GM21526 (cell line): ENCODE measurements around the gene PSEN1.

Experiments
- ATAC-seq: cut with Tn5 transposase; IDR thresholded peaks from one replicate; pipeline ENCODE4 v1.9.1; 2021; ENCODE audit warnings: moderate library complexity; ENCODE audit not compliant: unreplicated experiment, low FRiP score

The PSEN1 gene

GRCh38 chr14:73250781-73251500 lies 114.6 kb downstream of the PSEN1 start:
- no peak for ATAC-seq

- ATAC-seq: no peak
Measured at GRCh38 chr14:73251516-73252215, 115.4 kb downstream of the PSEN1 start.

DNA sequence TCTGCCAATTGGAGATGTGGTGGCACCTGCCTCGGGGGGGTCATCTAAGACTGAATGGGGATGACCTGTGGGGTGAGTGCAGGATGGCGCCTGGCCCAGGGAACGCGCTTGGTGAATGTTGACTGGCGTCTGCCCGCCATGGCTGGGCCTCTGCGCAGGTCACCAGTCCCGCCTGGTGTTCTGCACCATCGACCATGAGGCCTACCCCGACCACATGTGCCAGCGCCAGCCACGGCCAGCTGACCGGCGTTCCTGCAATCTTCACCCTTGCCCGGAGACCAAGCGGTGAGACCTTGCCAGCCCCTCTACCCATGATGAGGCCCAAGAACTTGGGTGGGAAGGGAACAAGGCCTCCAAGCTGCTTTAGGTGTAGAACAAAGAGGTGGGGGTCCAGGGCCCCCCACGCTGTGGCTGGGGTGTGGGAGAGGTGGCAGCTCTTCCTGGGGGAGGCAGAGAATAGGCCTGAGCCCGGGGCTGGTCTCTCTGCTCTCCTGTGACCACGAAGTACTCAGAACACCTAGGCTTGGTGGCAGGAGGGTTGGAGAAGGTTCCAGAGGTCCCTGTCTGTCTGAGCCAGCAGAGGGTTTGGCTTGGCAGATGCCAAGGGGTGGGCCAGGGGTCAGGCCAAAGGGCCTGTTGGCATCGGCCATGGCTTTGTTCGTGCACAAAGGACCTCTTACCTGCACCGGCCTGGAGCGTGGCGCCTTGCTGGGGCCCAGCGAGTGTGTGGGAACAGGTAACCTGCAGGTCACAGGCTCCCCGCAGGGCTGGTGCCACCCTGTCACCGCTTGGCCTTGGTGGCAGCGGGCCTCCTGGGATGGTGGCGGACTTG lies 116.4 kb downstream of the PSEN1 start:
- no peak for ATAC-seq

GRCh38 chr14:73253323-73253610 lies 117.0 kb downstream of the PSEN1 start:
- ATAC-seq: no peak

- no peak for ATAC-seq
Measured at GRCh38 chr14:73253721-73254120, 117.4 kb downstream of the PSEN1 start.

- no peak for ATAC-seq
Measured at GRCh38 chr14:73254247-73255004, 118.1 kb downstream of the PSEN1 start.

- ATAC-seq: no peak
Measured at GRCh38 chr14:73255005-73255400, 118.7 kb downstream of the PSEN1 start.

- ATAC-seq: no peak
Measured at GRCh38 chr14:73255693-73256225, 119.5 kb downstream of the PSEN1 start.

GRCh38 chr14:73258076-73258475 lies 121.8 kb downstream of the PSEN1 start:
- ATAC-seq: no peak

GRCh38 chr14:73258845-73259611 lies 122.7 kb downstream of the PSEN1 start:
- ATAC-seq: no peak

DNA sequence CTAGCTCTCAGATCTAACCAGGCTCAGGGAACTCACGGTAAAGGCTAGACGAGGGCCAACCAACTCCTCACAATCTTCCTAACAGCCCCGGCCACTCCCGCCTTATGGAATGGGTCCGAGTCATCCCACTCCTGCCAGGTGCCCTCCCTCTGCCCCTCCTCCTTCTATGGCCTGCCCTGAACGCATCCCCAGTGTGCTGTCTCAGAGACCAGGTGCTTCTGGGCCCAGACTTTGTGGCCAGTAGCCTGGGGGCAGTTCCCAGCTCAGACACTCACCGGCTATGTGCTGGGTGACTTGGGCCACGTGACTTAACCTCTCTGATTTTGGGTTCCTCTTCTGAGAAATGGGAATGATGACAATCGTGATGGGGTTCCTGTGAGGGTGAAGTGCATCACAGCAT lies 123.5 kb downstream of the PSEN1 start:
- ATAC-seq: no peak

DNA sequence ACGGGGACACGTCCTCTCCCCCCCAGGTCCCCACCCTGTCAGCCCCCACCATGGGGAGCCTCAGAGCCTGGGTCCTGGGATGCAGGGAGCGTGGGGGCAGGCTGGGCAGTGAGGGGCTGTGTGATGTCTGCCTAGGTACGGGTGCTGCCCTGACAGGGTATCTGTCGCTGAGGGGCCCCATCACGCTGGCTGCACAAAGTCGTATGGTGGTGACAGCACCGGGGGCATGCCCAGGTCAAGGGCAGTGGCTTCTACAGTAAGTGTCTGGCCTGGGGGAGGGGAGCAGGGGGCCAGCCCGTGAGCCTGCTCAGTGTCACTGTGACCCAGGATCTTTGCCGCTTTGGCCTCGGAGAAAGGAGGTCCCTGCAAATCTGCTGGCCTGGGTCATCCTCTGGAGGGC lies 124.3 kb downstream of the PSEN1 start:
- ATAC-seq: no peak

GRCh38 chr14:73261075-73261474 lies 124.8 kb downstream of the PSEN1 start:
- ATAC-seq: no peak

- ATAC-seq: no peak
Measured at GRCh38 chr14:73261520-73262426, 125.5 kb downstream of the PSEN1 start.

GRCh38 chr14:73262427-73263183 lies 126.3 kb downstream of the PSEN1 start:
- ATAC-seq: no peak

DNA sequence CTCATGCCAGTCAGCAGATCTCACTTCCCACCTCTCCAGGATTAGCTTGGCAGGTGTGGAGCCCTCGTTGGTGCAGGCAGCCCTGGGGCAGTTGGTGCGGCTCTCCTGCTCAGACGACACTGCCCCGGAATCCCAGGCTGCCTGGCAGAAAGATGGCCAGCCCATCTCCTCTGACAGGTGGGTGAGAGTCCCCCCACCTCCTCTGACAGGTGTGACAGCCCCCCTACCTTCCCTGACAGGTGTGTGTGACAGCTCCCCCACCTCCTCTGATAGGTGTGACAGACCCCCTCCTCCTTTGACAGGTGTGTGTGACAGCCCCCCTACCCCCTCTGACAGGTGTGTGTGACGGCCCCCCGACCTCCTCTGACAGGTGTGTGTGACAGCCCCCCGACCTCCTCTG lies 127.3 kb downstream of the PSEN1 start:
- no peak for ATAC-seq

DNA sequence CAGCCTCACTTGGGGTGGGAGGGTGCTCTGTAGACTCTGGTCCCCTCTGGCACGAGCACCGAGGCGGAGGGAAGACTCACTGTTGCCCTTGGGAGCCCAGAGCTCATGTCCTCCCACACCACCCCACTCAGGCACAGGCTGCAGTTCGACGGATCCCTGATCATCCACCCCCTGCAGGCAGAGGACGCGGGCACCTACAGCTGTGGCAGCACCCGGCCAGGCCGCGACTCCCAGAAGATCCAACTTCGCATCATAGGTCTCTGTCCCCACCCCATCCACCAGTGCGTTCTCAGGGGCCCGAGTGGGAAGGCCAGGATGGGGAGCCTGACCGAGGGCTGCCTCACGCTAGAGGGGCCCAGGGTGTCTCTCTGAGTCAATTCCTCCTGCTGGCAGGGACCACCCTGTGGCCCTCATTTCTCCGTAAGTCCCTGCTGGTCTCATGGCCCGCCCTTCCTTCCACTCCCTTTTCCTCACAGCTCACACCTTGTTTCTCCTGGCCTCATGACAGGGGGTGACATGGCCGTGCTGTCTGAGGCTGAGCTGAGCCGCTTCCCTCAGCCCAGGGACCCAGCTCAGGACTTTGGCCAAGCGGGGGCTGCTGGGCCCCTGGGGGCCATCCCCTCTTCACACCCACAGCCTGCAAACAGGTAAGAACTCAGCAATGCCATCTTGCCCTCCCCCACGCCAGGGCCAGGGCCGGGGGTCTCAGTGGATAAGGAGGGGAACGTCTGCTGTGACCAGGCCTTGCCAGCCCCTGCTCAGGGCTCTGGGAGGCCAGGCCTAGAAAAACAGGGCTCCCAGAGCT lies 128.0 kb downstream of the PSEN1 start:
- no peak for ATAC-seq
